ENCODE data around the gene MGAT4B. TPM values are rescaled to one million over a fixed set of nuclear protein-coding genes. Genes with fewer than 3 reads are reported as not detected.
A peak's percentile ranks its signal among the peaks of the same experiment; 100 is the strongest.

MGAT4B gene
- total RNA-seq, 1 experiment from 2014 or later, result 148 TPM

DNA sequence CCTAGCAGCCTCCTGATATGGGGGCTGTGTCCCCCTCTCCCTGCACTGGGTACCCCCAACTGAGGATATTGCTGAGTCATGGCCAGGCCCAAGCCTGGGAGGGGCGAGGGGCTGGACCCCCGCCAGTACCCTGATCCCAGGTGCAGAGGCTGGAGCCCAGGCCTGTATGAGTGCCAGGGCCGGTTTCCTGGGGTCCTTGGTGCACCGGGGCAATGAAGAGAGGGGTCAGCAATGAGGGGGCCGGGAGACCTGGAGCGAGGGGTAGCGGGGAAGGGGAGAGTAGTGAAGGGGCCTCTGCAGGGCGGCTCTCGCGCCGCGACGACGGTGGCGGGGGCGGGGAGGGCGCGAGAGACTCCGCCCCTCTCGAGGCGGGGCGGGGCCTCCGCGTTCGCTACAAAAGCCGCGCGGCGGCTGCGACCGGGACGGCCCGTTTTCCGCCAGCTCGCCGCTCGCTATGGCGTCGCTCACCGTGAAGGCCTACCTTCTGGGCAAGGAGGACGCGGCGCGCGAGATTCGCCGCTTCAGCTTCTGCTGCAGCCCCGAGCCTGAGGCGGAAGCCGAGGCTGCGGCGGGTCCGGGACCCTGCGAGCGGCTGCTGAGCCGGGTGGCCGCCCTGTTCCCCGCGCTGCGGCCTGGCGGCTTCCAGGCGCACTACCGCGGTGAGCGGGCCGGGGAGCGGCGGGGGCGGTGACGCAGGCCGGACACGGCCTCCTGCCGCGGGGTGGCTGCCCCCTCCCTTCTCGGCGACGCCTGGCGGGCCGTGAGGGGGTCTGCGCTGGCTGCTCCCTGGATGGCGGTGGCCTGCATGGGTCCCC, 14.0 kb upstream of the MGAT4B start, which contains the start of gene SQSTM1:
SQSTM1 (plus strand) TSS at position 423 of the 815 bp plus-strand sequence; CDS start at position 455, 32 bp downstream.
- peaks cover 12% of the 10 kb centered on the region; the same call in 1 of the 2 replicates for H4K20me1 ChIP-seq (ENCODE audit: insufficient read depth)
- H3K4me1 ChIP-seq (ENCODE audit: control insufficient read depth in 1 of 2, insufficient read depth in 2 of 2, low read length in 2 of 2), result peaks cover 35 to 54% of the 10 kb centered on the region in 2 experiments
- H3K9ac ChIP-seq (ENCODE audit: low read length), result peak within 1 kb of the TSS; percentile 97
- peak within 1 kb of the TSS; percentile 99 for H3K27ac ChIP-seq (ENCODE audit: low read depth, low read length)
- no peaks in the 10 kb centered on the region for H3K27me3 ChIP-seq (ENCODE audit: insufficient read depth, low read length)
- TF ChIP-seq CTCF (IDR thresholded peaks at IDR 0.05 in 2 of 3, conservative IDR thresholded peaks at IDR 0.05 in 1 of 3; ENCODE audit: borderline replicate concordance in 1 of 3, insufficient read depth in 1 of 3, low read depth in 2 of 3, low read length in 2 of 3), result no peak
- TF ChIP-seq ZFX (IDR thresholded peaks at IDR 0.05), result peak; percentile 98
- TF ChIP-seq POLR2A (IDR thresholded peaks at IDR 0.05; ENCODE audit: borderline replicate concordance, extremely low read depth, insufficient read depth, insufficient read length), result peak; percentile 98
- TF ChIP-seq SRF (IDR thresholded peaks at IDR 0.05; ENCODE audit: low read depth), result no peak
- peak; percentile 100 for TF ChIP-seq POLR2AphosphoS5 (IDR thresholded peaks at IDR 0.05; ENCODE audit: low read depth, low read length)
- no peaks in the 10 kb centered on the region for H3K9me2 ChIP-seq (ENCODE audit: insufficient read depth)
- H3K4me3 ChIP-seq (replicated peaks in 1 of 2; ENCODE audit: low read depth in 1 of 2, low read length in 2 of 2), result peak within 1 kb of the TSS; percentile 76 to 87
- H3K36me3 ChIP-seq (ENCODE audit: control insufficient read depth in 1 of 2, insufficient read depth in 2 of 2, low read length in 2 of 2), result peaks cover 28 to 39% of the 10 kb centered on the region in 2 experiments; a peak in 3 of 4 replicates
- ATAC-seq, result peak; percentile 62
- ChIA-PET RAD21 (ENCODE audit: low non-redundant PET in 1 of 2, low total read pairs in 2 of 2, uncharacterized antibody in 2 of 2, unreplicated experiment in 2 of 2) (interaction anchor here in 1 of 2 experiments (1.2 kb wide), 1 partner anchor 14 kb away, joined by 3 read pairs; the partner anchor contains the start of gene MGAT4B), CTCF (interaction anchor here (0.6 to 2.2 kb wide), 2 partner anchors 18 to 25 kb away, joined by 4 to 8 read pairs; no protein-coding TSS in a partner anchor), POLR2A (interaction anchor here (0.8 to 2.5 kb wide), 7 partner anchors 9 to 197 kb away, joined by 3 to 18 read pairs (median 4); partner anchors contain the start of genes HNRNPH1 and MAML1)
- H2AFZ ChIP-seq (ENCODE audit: low read depth, low read length, poor library complexity, severe bottlenecking), result no peak within 1 kb of the TSS
- DNase-seq (ENCODE audit: low read depth, low spot score), result no peak
- H3K4me2 ChIP-seq (ENCODE audit: low read length), result peak within 1 kb of the TSS; percentile 94
- intact Hi-C loops (cut with micrococcal nuclease), result loop anchor here (2.0 kb wide), 2 partner anchors 14 to 38 kb away; partner anchors contain the start of genes MGAT4B and MRNIP
- no peaks in the 10 kb centered on the region for H3K9me3 ChIP-seq (ENCODE audit: control insufficient read depth in 1 of 2, insufficient read depth in 1 of 2, low read depth in 1 of 2, low read length in 2 of 2)
- no TSS peak for BruUV-seq (replicated peaks)
- peaks cover 49% of the 10 kb centered on the region for H3K79me2 ChIP-seq (ENCODE audit: insufficient read depth, low read length)

Measured in HCT116 (cell line).